Measurements from ENCODE around the gene TGFB3.
A peak's percentile ranks its signal among the peaks of the same experiment; 100 is the strongest.
"Not testable (repeated sequence)": the region's sequence is repeated elsewhere in the genome, so short reads cannot be mapped to it uniquely, and the experiment has no call there.

The TGFB3 gene

GRCh38 chr14:75981426-75982265, at the start of gene TGFB3:
TGFB3 (minus strand) TSS chr14:75981995; CDS start chr14:75980893, 1,102 bp downstream.
- peak; percentile 86 for DNase-seq (ENCODE audit: low read depth)

- DNase-seq (ENCODE audit: low read depth): no peak
Measured at GRCh38 chr14:76024211-76024907, 42.6 kb upstream of the TGFB3 start.

GRCh38 chr14:76023757-76024156, 42.0 kb upstream of the TGFB3 start:
- no peak for DNase-seq (ENCODE audit: low read depth)

- no peak for DNase-seq (ENCODE audit: low read depth)
Measured at GRCh38 chr14:76022991-76023390, 41.2 kb upstream of the TGFB3 start.

GRCh38 chr14:76019676-76020075, 37.9 kb upstream of the TGFB3 start:
- DNase-seq (ENCODE audit: low read depth): no peak

- DNase-seq (ENCODE audit: low read depth): no peak
Measured at GRCh38 chr14:76015668-76016067, 33.9 kb upstream of the TGFB3 start.

- DNase-seq (ENCODE audit: low read depth): no peak
Measured at GRCh38 chr14:76015191-76015590, 33.4 kb upstream of the TGFB3 start.

GRCh38 chr14:76012354-76012753, 30.6 kb upstream of the TGFB3 start:
- DNase-seq (ENCODE audit: low read depth): no peak

- DNase-seq (ENCODE audit: low read depth): no peak
Measured at GRCh38 chr14:76011930-76012329, 30.1 kb upstream of the TGFB3 start.

GRCh38 chr14:76009627-76010026, 27.8 kb upstream of the TGFB3 start:
- not testable (repeated sequence) for DNase-seq (ENCODE audit: low read depth)

GRCh38 chr14:76007852-76008251, 26.1 kb upstream of the TGFB3 start:
- no peak for DNase-seq (ENCODE audit: low read depth)

- no peak for DNase-seq (ENCODE audit: low read depth)
Measured at GRCh38 chr14:76007379-76007778, 25.6 kb upstream of the TGFB3 start.

- no peak for DNase-seq (ENCODE audit: low read depth)
Measured at GRCh38 chr14:76006253-76006652, 24.5 kb upstream of the TGFB3 start.

- DNase-seq (ENCODE audit: low read depth): no peak
Measured at GRCh38 chr14:76002383-76002782, 20.6 kb upstream of the TGFB3 start.

GRCh38 chr14:75999511-76000190, 17.9 kb upstream of the TGFB3 start:
- no peak for DNase-seq (ENCODE audit: low read depth)

GRCh38 chr14:75996488-75996887, 14.7 kb upstream of the TGFB3 start:
- DNase-seq (ENCODE audit: low read depth): no peak

- DNase-seq (ENCODE audit: low read depth): no peak
Measured at GRCh38 chr14:75995372-75996041, 13.7 kb upstream of the TGFB3 start.

- no peak for DNase-seq (ENCODE audit: low read depth)
Measured at GRCh38 chr14:75993567-75994041, 11.8 kb upstream of the TGFB3 start.

- no peak for DNase-seq (ENCODE audit: low read depth)
Measured at GRCh38 chr14:75991753-75992152, 10.0 kb upstream of the TGFB3 start.

GRCh38 chr14:75990297-75990696, 8.5 kb upstream of the TGFB3 start:
- no peak for DNase-seq (ENCODE audit: low read depth)

GRCh38 chr14:75989134-75989533, 7.3 kb upstream of the TGFB3 start:
- DNase-seq (ENCODE audit: low read depth): no peak
